DND-41 (cell line): ENCODE measurements around the gene CLASP1.

Source experiments
- CTCF ChIP-seq: IDR thresholded peaks from 2 replicates; pipeline ENCODE4 v1.5.1; 2012; ENCODE audit warnings: borderline replicate concordance, low read length, moderate library complexity, mild to moderate bottlenecking; ENCODE audit not compliant: poor library complexity, severe bottlenecking; ENCODE audit errors: extremely low read depth
- EZH2 ChIP-seq: IDR thresholded peaks from 3 replicates; pipeline ENCODE4 v1.6.1; 2012; ENCODE audit warnings: borderline replicate concordance, low read depth, mild to moderate bottlenecking, moderate library complexity, low read length, inconsistent platforms; ENCODE audit not compliant: severe bottlenecking

GRCh38 chr2:121297217-121297830 is 351.9 kb downstream of the CLASP1 start:
- peak; percentile 60 for TF ChIP-seq CTCF
- no peak for TF ChIP-seq EZH2
